H9 (cell line): ENCODE measurements around the gene ITGA7. TPM values are rescaled to one million over a fixed set of nuclear protein-coding genes. Genes with fewer than 3 reads are reported as not detected.

Experiments
- DNase-seq: peaks from one replicate; pipeline ENCODE4 v3.0.0-alpha.2; 2017
- H2AFZ ChIP-seq: one replicate; pipeline ENCODE4 v1.6.1; 2013; ENCODE audit warnings: mild to moderate bottlenecking, low read length, control low read depth, moderate library complexity
- H2AK5ac ChIP-seq: 2 replicates; pipeline ENCODE4 v1.6.1; 2013; ENCODE audit warnings: low read length, control low read depth, mixed read lengths; ENCODE audit not compliant: insufficient read length
- H2BK120ac ChIP-seq: one replicate; pipeline ENCODE4 v1.6.1; 2013; ENCODE audit warnings: low read depth, mild to moderate bottlenecking, low read length, control low read depth, inconsistent platforms; ENCODE audit not compliant: poor library complexity, severe bottlenecking
- H2BK12ac ChIP-seq: 2 replicates; pipeline ENCODE4 v1.6.1; 2013; ENCODE audit warnings: low read length, control low read depth, mixed read lengths, low read depth; ENCODE audit not compliant: insufficient read length
- H2BK15ac ChIP-seq: 2 replicates; pipeline ENCODE4 v1.6.1; 2013; ENCODE audit warnings: low read depth, low read length, control low read depth
- H2BK20ac ChIP-seq: one replicate; pipeline ENCODE4 v1.6.1; 2013; ENCODE audit warnings: low read depth, mild to moderate bottlenecking, low read length, control low read depth, inconsistent platforms; ENCODE audit not compliant: poor library complexity, severe bottlenecking
- H2BK5ac ChIP-seq: 2 replicates; pipeline ENCODE4 v1.6.1; 2013; ENCODE audit warnings: low read length, control low read depth, mixed read lengths; ENCODE audit not compliant: insufficient read length
- H3K14ac ChIP-seq: 2 replicates; pipeline ENCODE4 v1.6.1; 2013; ENCODE audit warnings: low read length, control low read depth; ENCODE audit not compliant: insufficient read depth
- H3K18ac ChIP-seq: 2 replicates; pipeline ENCODE4 v1.6.1; 2013; ENCODE audit warnings: low read depth, mild to moderate bottlenecking, mixed read lengths, low read length, control low read depth; ENCODE audit not compliant: insufficient read length
- H3K23ac ChIP-seq: 2 replicates; pipeline ENCODE4 v1.6.1; 2013; ENCODE audit warnings: low read length, control low read depth, mixed read lengths, low read depth; ENCODE audit not compliant: insufficient read length
- H3K23me2 ChIP-seq: 2 replicates; pipeline ENCODE4 v1.6.1; 2013; ENCODE audit warnings: low read depth, mild to moderate bottlenecking, mixed read lengths, low read length, control low read depth; ENCODE audit not compliant: insufficient read length, poor library complexity, severe bottlenecking
- H3K27ac ChIP-seq: 2 replicates; pipeline ENCODE4 v1.5.1; 2013; ENCODE audit warnings: low read length, control low read depth, mixed read lengths, low read depth; ENCODE audit not compliant: insufficient read length
- H3K27me3 ChIP-seq: 2 replicates; pipeline ENCODE4 v1.6.1; 2013; ENCODE audit warnings: low read length, control low read depth, inconsistent platforms; ENCODE audit not compliant: insufficient read depth
- H3K4ac ChIP-seq: 2 replicates; pipeline ENCODE4 v1.6.1; 2013; ENCODE audit warnings: low read depth, mild to moderate bottlenecking, control low read depth, inconsistent platforms, low read length, moderate library complexity
- H3K4me1 ChIP-seq: 2 replicates; pipeline ENCODE4 v1.6.1; 2013; ENCODE audit warnings: low read length, control low read depth, inconsistent platforms; ENCODE audit not compliant: insufficient read depth
- H3K4me2 ChIP-seq: 2 replicates; pipeline ENCODE4 v1.6.1; 2013; ENCODE audit warnings: low read length, control low read depth, mixed read lengths; ENCODE audit not compliant: insufficient read length, insufficient read depth
- H3K56ac ChIP-seq: 2 replicates; pipeline ENCODE4 v1.6.1; 2013; ENCODE audit warnings: low read depth, mild to moderate bottlenecking, mixed read lengths, low read length, control low read depth; ENCODE audit not compliant: insufficient read length
- H3K79me1 ChIP-seq: 2 replicates; pipeline ENCODE4 v1.6.1; 2013; ENCODE audit warnings: low read depth, mild to moderate bottlenecking, moderate library complexity, low read length, control low read depth, inconsistent platforms; ENCODE audit not compliant: insufficient read depth, poor library complexity, severe bottlenecking
- H3K79me2 ChIP-seq: 2 replicates; pipeline ENCODE4 v1.6.1; 2013; ENCODE audit warnings: low read length, control low read depth, inconsistent platforms; ENCODE audit not compliant: insufficient read depth
- H3K9ac ChIP-seq: 2 replicates; pipeline ENCODE4 v1.6.1; 2013; ENCODE audit warnings: low read length, control low read depth, mixed read lengths; ENCODE audit not compliant: insufficient read length; ENCODE audit errors: extremely low read depth
- H3K9me3 ChIP-seq: one replicate; pipeline ENCODE4 v1.6.1; 2013; ENCODE audit warnings: low read depth, low read length, inconsistent platforms; ENCODE audit not compliant: control insufficient read depth
- H3T11ph ChIP-seq: one replicate; pipeline ENCODE4 v1.6.1; 2013; ENCODE audit warnings: mild to moderate bottlenecking, low read length, control low read depth, inconsistent platforms
- H4K20me1 ChIP-seq: one replicate; pipeline ENCODE4 v1.6.1; 2013; ENCODE audit not compliant: control insufficient read depth, insufficient read length, insufficient read depth
- H4K5ac ChIP-seq: 2 replicates; pipeline ENCODE4 v1.6.1; 2013; ENCODE audit warnings: low read depth, mild to moderate bottlenecking, mixed read lengths, low read length, control low read depth; ENCODE audit not compliant: insufficient read length
- H4K8ac ChIP-seq: replicated peaks from 2 replicates; pipeline ENCODE4 v1.6.1; 2013; ENCODE audit warnings: low read length, control low read depth, mixed read lengths, low read depth; ENCODE audit not compliant: insufficient read length
- H4K91ac ChIP-seq: 2 replicates; pipeline ENCODE4 v1.6.1; 2013; ENCODE audit warnings: low read depth, mild to moderate bottlenecking, moderate library complexity, mixed read lengths, low read length, control low read depth; ENCODE audit not compliant: insufficient read length
- H3K27ac Mint-ChIP-seq, 3 experiments: 2 replicates in 2 of 3; 3 replicates in 1 of 3; pipeline ENCODE4 v1.8.0; 2020 to 2021; ENCODE audit warnings: mixed read lengths in 3 of 3, mild to moderate bottlenecking in 1 of 3, moderate library complexity in 1 of 3
- H3K27me3 Mint-ChIP-seq: 2 replicates; pipeline ENCODE4 v1.8.0; 2021; ENCODE audit warnings: low read depth, mild to moderate bottlenecking, moderate library complexity, mixed read lengths
- H3K36me3 Mint-ChIP-seq, 3 experiments: 2 replicates in 2 of 3; 3 replicates in 1 of 3; pipeline ENCODE4 v1.8.0; 2020 to 2021; ENCODE audit warnings: low read depth in 3 of 3, mixed read lengths in 3 of 3; ENCODE audit not compliant: insufficient read depth in 1 of 3
- H3K4me1 Mint-ChIP-seq, 2 experiments: 2 replicates each; pipeline ENCODE4 v1.8.0; 2020; ENCODE audit warnings: mixed read lengths in 2 of 2
- H3K4me3 Mint-ChIP-seq, 2 experiments: 2 replicates in 1 of 2; 3 replicates in 1 of 2; pipeline ENCODE4 v1.8.0; 2020 to 2021; ENCODE audit warnings: mild to moderate bottlenecking in 2 of 2, mixed read lengths in 2 of 2, moderate library complexity in 1 of 2
- H3K9me3 Mint-ChIP-seq, 2 experiments: 2 replicates in 1 of 2; 3 replicates in 1 of 2; pipeline ENCODE4 v1.8.0; 2020; ENCODE audit warnings: mild to moderate bottlenecking in 2 of 2, mixed read lengths in 2 of 2, moderate library complexity in 1 of 2
- CTCF ChIP-seq: fragments of 200-600 bp; sonication (generic); conservative IDR thresholded peaks from 3 replicates; pipeline ENCODE4 v1.8.0; 2021; ENCODE audit warnings: antibody characterized with exemption, mild to moderate bottlenecking
- WGBS: extraction: QIAGEN DNeasy Blood & Tissue Kit; methylation state at CpG from one replicate; pipeline ENCODE4 v1.1.7; 2013; ENCODE audit warnings: missing lambda C conversion rate, low lambda C conversion rate, mixed read lengths; ENCODE audit not compliant: insufficient read length; ENCODE audit errors: extremely low coverage; 5-methylcytosine and 5-hydroxymethylcytosine counted together
- total RNA-seq: library from RNA; stranded (reverse); gene quantifications from 2 replicates; pipeline ENCODE4 v1.2.1, GENCODE V29; 2021

The ITGA7 gene
- total RNA-seq, 1 experiment from 2014 or later: 119 TPM

- WGBS: no CpG with 5 or more reads among the region's 3 CpGs
- H3K4me1 Mint-ChIP-seq: peaks cover 67 to 71% of the 10 kb centered on the region in 2 experiments
Observed at GRCh38 chr12:55746174-55746912, 38.6 kb upstream of the ITGA7 start.

More at GRCh38 chr12:55746174-55746912, 38.6 kb upstream of the ITGA7 start:
- H2BK12ac ChIP-seq: no peak overlapping the region
- no peak overlapping the region for H2AK5ac ChIP-seq
- no peak overlapping the region for H2AFZ ChIP-seq
- H3K9me3 Mint-ChIP-seq: no peaks in the 10 kb centered on the region
- H2BK120ac ChIP-seq: no peak overlapping the region
- DNase-seq: no peak
- H4K20me1 ChIP-seq: no peaks in the 10 kb centered on the region
- H3K27me3 ChIP-seq: no peaks in the 10 kb centered on the region
- no peak for TF ChIP-seq CTCF
- H3K27ac Mint-ChIP-seq: peak overlapping the region; percentile 89 to 98 (median 94)
- no peak overlapping the region for H4K5ac ChIP-seq
- no peak overlapping the region for H4K91ac ChIP-seq
- H4K8ac ChIP-seq: no peak overlapping the region
- no peak overlapping the region for H2BK20ac ChIP-seq
- peak overlapping the region; percentile 37 for H3K27ac ChIP-seq
- peaks cover 6% of the 10 kb centered on the region; the same call in 1 of the 2 replicates for H3K79me2 ChIP-seq
- H3T11ph ChIP-seq: no peak overlapping the region
- peaks cover 25 to 44% (median 43%) of the 10 kb centered on the region in 3 experiments; a peak in 6 of 7 replicates for H3K36me3 Mint-ChIP-seq
- H3K18ac ChIP-seq: no peak overlapping the region
- H3K9me3 ChIP-seq: no peaks in the 10 kb centered on the region
- H3K4me3 Mint-ChIP-seq: peak overlapping the region; percentile 96 to 97
- H3K56ac ChIP-seq: no peak overlapping the region
- H3K23ac ChIP-seq: no peak overlapping the region
- peaks cover 8% of the 10 kb centered on the region for H3K27me3 Mint-ChIP-seq
- H2BK5ac ChIP-seq: no peak overlapping the region
- no peak overlapping the region for H3K4ac ChIP-seq
- H3K9ac ChIP-seq: peak overlapping the region; percentile 31
- no peak overlapping the region for H2BK15ac ChIP-seq
- peaks cover 29% of the 10 kb centered on the region for H3K23me2 ChIP-seq
- peaks cover 3% of the 10 kb centered on the region for H3K79me1 ChIP-seq
- H3K14ac ChIP-seq: no peak overlapping the region
- H3K4me1 ChIP-seq: peaks cover 17% of the 10 kb centered on the region
- H3K4me2 ChIP-seq: peak overlapping the region; percentile 72
